ENCODE measurements around the gene RNF39. TPM values are rescaled to one million over a fixed set of nuclear protein-coding genes. Genes with fewer than 3 reads are reported as not detected.

Gene RNF39
- total RNA-seq, 6 experiments from 2014 or later = not detected

DNA sequence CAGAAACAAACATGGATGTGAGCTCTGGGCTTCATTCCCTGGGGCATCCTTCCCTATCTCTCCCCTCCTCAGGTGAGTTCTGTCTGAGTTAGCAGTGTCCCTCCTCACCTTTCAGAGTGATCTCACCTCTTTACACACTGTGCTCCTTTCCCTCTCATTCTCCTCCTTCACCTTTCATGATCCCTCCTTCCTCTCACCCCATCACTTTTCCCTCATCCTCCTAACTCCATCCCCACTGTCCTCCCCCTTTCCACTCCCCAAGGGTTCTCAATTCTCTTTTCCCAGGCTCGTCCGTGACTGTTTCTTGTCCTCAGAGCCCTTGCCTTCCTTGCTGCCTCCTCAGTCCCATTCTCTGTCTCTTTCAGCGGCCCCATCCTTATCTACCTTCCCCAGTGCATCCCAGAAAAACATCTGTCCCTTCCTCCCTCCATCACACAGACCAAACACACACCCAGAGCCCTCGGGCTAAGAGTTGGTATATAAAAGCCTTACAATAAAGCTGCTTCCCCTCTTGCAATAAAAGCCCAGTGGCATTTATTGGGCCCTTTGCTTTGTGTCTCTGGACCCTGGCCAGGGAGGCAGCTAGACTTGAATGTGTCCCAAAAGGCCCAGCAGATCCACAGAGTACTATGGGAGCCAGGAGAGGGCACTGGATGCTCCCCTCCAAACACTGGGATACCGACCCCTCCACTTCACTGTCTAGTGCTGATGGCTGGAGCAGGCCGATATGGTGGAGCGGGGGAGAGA is 1.9 kb downstream of the RNF39 start:
- H3K27ac Mint-ChIP-seq = no peak overlapping the region
- no peak for DNase-seq
- no peaks in the 10 kb centered on the region for H3K9me3 Mint-ChIP-seq
- H3K36me3 Mint-ChIP-seq (ENCODE audit: low read depth) = peaks cover 24% of the 10 kb centered on the region
- H3K4me3 Mint-ChIP-seq = peak overlapping the region; percentile 16; the same call in 1 of the 2 replicates
- H3K27me3 Mint-ChIP-seq (ENCODE audit: insufficient read depth) = peaks cover 56% of the 10 kb centered on the region
- H3K4me1 Mint-ChIP-seq (ENCODE audit: low read depth) = peaks cover 5% of the 10 kb centered on the region; the same call in 1 of the 2 replicates
- TF ChIP-seq, protein P1, sequence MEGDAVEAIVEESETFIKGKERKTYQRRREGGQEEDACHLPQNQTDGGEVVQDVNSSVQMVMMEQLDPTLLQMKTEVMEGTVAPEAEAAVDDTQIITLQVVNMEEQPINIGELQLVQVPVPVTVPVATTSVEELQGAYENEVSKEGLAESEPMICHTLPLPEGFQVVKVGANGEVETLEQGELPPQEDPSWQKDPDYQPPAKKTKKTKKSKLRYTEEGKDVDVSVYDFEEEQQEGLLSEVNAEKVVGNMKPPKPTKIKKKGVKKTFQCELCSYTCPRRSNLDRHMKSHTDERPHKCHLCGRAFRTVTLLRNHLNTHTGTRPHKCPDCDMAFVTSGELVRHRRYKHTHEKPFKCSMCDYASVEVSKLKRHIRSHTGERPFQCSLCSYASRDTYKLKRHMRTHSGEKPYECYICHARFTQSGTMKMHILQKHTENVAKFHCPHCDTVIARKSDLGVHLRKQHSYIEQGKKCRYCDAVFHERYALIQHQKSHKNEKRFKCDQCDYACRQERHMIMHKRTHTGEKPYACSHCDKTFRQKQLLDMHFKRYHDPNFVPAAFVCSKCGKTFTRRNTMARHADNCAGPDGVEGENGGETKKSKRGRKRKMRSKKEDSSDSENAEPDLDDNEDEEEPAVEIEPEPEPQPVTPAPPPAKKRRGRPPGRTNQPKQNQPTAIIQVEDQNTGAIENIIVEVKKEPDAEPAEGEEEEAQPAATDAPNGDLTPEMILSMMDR (IDR thresholded peaks at IDR 0.05) = no peak

DNA sequence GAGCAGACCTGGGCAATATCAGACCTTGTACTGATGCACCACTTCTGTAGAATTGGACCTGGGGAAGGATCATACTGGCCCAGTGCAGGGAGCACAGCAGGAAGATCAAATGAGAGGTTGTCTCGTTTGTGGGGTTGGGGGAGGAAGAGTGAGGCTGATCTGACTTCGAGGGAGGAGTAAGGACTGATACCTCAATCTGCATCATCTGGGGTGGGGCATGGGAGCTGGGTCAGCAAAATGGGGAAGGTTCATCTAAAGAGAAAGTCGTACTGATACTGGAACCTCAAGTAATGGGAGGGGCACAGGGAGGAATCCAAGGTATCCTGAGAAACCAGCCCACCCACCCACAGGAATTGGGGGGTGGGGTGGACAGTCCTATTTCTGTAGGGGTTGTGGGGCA is 3.7 kb downstream of the RNF39 start:
- DNase-seq = no peak
- Mint-ChIP-seq H3K4me1 (ENCODE audit: low read depth) (peaks cover 20% of the 10 kb centered on the region), H3K4me3 (no peak overlapping the region), H3K27ac (no peak overlapping the region), H3K27me3 (ENCODE audit: insufficient read depth) (peaks cover 45% of the 10 kb centered on the region), H3K9me3 (no peaks in the 10 kb centered on the region), H3K36me3 (ENCODE audit: low read depth) (peaks cover 30% of the 10 kb centered on the region)
- TF ChIP-seq, protein P1 (IDR thresholded peaks at IDR 0.05) = no peak

- TF ChIP-seq, protein P1 (IDR thresholded peaks at IDR 0.05) = no peak
- Mint-ChIP-seq H3K4me3 (no peak overlapping the region), H3K9me3 (no peaks in the 10 kb centered on the region), H3K4me1 (ENCODE audit: low read depth) (peaks cover 25% of the 10 kb centered on the region), H3K27ac (no peak overlapping the region), H3K36me3 (ENCODE audit: low read depth) (peaks cover 30% of the 10 kb centered on the region), H3K27me3 (ENCODE audit: insufficient read depth) (peaks cover 43% of the 10 kb centered on the region)
- no peak for DNase-seq
Observed at GRCh38 chr6:30071081-30071818, 4.3 kb downstream of the RNF39 start.

- Mint-ChIP-seq H3K36me3 (ENCODE audit: low read depth) (peaks cover 43% of the 10 kb centered on the region), H3K27me3 (ENCODE audit: insufficient read depth) (peaks cover 19% of the 10 kb centered on the region), H3K4me1 (ENCODE audit: low read depth) (peaks cover 41% of the 10 kb centered on the region), H3K27ac (peak overlapping the region; percentile 99), H3K4me3 (peak overlapping the region; percentile 99), H3K9me3 (no peaks in the 10 kb centered on the region)
- TF ChIP-seq, protein P1 (IDR thresholded peaks at IDR 0.05) = no peak
- DNase-seq = no peak
Observed at GRCh38 chr6:30067460-30068139, 8.0 kb downstream of the RNF39 start.

DNA sequence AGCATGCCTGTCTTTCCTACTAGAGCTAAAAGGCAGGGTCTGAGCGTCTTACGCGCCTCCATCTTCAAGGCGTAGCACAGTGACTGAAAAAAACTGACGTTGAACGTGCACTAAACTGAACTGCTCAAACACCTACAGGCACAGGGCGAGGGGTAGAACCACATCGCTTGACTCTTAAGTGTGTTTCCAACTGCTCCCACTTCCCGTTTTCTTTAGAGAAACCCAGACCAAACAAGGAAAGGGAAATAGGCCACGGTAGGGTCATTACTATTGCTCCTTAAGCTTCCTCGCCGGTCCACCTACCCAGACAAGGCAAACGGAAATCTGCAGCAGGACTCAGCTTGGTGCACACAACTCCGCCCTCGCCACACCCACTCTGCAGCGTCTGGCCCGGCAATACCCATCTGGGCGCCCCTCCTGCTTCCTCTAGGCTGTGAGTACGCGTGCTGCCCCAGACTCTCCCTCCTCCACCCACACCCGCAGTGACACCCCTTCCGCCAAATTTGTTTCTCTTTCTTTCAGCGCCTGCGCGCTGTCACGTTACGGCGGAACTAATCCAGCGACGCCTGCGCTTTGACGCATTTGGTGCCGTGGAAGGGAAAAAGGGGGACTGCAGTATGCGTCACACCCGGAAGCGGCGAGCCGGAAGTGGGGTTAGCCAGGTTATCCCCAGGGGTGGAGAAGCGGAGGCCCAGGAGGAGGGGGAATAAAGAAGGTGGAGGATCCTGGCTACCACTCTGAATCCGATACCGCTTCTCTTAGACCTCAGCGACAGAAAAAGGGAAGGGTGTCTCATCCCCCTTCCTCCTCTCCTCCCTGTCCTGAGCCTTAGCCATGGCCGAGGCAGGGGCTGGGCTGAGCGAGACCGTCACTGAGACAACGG is 8.8 kb downstream of the RNF39 start, which contains the start of gene PPP1R11:
Gene PPP1R11 (plus strand): TSS at position 622 of the 883 bp plus-strand sequence. CDS start 213 bp downstream, at position 835.
- H3K4me1 Mint-ChIP-seq (ENCODE audit: low read depth) = peaks cover 45% of the 10 kb centered on the region

More for the DNA sequence above, 8.8 kb downstream of the RNF39 start, which contains the start of gene PPP1R11:
- TF ChIP-seq, protein P1 (IDR thresholded peaks at IDR 0.05) = no peak
- peaks cover 43% of the 10 kb centered on the region for H3K36me3 Mint-ChIP-seq (ENCODE audit: low read depth)
- H3K9me3 Mint-ChIP-seq = no peaks in the 10 kb centered on the region
- DNase-seq = peak; percentile 99
- H3K27me3 Mint-ChIP-seq (ENCODE audit: insufficient read depth) = peaks cover 13% of the 10 kb centered on the region
- peak within 1 kb of the TSS; percentile 99 for H3K4me3 Mint-ChIP-seq
- H3K27ac Mint-ChIP-seq = peak within 1 kb of the TSS; percentile 99
